Measurements from ENCODE around the gene NR6A1.

NR6A1 gene

GRCh38 chr9:124688238-124688904 is 82.7 kb downstream of the NR6A1 start:
- DNase-seq (ENCODE audit: low read depth): no peak

GRCh38 chr9:124686918-124687317 is 84.2 kb downstream of the NR6A1 start:
- no peak for DNase-seq (ENCODE audit: low read depth)

DNA sequence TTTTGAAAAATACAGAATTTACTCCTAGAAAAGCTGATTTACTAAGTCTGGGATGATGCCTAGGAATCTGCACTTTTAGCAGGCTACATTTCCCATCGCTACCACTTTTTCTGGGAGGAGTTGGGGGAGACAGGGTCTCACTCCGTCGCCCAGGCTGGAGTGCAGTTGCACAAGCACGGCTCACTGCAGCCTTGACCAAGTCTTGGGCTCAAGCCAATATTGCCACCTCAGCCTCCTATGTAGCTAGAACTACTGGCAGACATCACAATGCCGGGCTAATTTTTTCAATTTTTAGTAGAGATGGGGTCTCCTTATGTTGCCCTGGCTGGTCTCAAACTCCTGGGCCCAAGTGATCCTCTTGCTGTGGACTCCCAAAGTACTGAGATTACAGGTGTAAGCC is 85.9 kb downstream of the NR6A1 start:
- no peak for DNase-seq (ENCODE audit: low read depth)

GRCh38 chr9:124684169-124684568 is 86.9 kb downstream of the NR6A1 start:
- DNase-seq (ENCODE audit: low read depth): no peak

- DNase-seq (ENCODE audit: low read depth): no peak
Observed at GRCh38 chr9:124683043-124683442, 88.1 kb downstream of the NR6A1 start.

DNA sequence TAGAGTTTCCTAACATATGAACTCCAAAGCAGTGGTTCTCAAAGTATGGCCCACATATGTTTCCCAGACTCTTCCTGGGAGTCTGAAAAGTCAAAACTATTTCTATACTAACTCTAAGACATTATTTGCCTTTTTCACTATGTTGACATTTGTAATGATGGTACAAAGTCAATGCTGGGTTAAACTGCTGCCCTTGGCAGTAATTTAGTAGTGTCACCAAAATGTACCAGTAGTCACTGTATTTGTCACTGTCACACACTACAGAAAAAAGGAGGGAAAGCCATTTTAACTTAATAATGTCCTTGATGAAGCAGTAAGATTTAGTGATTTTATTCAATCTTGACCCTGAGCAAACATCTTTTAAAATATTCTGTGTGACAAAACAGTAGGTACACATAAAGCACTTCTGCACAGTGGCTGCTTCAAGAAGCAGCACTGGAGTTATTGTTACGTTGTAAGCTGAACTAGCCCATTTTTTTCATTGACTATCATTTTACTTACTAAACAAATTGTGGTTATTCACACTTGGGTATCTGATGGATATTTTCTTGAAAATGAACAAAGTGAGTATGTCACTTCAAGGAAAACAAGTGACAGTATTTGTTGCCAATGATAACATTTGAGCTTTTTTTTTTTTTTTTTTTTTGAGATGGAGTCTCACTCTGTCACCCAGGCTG is 90.3 kb downstream of the NR6A1 start:
- DNase-seq (ENCODE audit: low read depth): no peak

GRCh38 chr9:124680049-124680448 is 91.1 kb downstream of the NR6A1 start:
- no peak for DNase-seq (ENCODE audit: low read depth)

GRCh38 chr9:124676159-124676551 is 95.0 kb downstream of the NR6A1 start:
- DNase-seq (ENCODE audit: low read depth): no peak

DNA sequence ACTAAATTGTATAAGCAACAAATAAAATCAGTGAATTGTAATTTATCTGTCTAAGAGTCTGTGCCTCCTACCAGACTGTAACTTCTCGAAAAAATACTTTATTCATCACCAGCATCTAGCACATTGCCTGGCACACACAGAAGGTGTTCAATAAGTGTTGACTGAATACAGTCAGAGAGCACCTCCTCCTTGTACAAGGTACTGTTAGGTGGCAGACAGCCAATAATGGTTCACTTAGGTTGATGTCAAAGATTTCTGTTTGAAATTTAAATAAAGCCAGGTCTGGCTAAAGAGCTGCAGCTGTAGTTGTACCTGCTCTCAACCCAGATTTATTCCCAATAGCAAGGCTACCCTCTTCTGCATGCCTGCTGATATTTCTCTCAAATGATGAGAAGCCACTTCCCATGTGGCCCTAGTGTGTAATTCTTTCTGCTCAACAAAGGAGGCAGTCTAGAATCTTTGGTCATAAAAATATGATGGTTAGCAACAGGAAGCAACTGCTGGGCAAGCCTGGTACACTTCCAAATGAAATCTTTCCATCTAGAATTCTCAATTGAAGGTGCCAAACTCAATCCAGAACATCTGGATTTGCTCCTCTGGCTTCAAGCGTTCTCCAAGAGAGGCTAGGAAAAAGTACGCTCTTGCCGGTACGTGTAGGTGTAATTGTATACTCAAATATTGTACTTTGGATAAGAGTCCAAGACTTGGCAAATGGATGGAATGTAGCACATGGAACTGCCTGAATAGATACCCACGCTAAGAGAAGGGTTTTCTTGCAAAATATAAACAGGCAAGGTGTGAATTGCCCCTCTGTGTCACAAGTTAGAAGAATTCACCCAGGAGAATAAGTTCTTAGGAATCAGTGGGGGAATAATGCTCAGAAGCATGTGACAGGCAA is 95.6 kb downstream of the NR6A1 start:
- no peak for DNase-seq (ENCODE audit: low read depth)

GRCh38 chr9:124674651-124675050 is 96.5 kb downstream of the NR6A1 start:
- no peak for DNase-seq (ENCODE audit: low read depth)

- no peak for DNase-seq (ENCODE audit: low read depth)
Observed at GRCh38 chr9:124673063-124673462, 98.0 kb downstream of the NR6A1 start.

DNA sequence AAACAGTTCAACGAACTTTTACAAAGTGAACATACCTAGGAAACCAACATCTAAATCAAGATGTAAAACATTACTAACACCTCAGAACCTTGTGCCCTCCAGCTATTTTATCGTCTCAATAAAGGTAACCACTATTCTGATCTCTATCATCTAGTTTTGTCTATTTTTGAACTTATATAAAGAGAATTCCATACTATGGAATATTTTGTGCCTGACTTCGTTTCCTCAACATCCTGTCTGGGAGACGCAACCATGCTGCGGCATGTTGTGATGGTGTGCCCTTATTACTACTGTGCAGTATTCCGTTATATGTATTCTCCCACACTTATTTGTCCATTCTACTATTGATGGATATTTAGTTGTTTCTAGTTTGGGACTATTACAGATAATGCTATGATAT is 99.2 kb downstream of the NR6A1 start:
- no peak for DNase-seq (ENCODE audit: low read depth)

GRCh38 chr9:124666642-124667041 is 104.5 kb downstream of the NR6A1 start:
- no peak for DNase-seq (ENCODE audit: low read depth)

- no peak for DNase-seq (ENCODE audit: low read depth)
Observed at GRCh38 chr9:124665391-124666058, 105.6 kb downstream of the NR6A1 start.

DNA sequence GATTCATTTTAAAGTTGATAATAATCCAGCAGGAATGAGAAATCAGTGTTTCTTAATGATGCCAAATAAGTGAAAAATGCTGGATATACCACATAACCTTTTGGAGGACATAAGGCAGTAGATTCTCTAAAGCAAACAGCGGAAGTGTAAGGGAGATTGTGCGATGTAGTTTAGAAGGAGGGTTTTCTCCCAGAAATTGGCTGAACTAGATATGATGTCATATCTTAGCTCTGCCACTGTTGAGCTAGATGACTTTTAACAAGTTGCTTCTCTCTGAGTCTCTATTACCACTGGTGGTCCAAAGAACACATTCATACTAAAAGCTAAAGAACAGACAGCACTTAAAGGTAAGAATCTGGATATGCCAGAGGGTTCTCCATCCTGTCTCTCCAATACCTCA is 107.0 kb downstream of the NR6A1 start:
- no peak for DNase-seq (ENCODE audit: low read depth)

DNA sequence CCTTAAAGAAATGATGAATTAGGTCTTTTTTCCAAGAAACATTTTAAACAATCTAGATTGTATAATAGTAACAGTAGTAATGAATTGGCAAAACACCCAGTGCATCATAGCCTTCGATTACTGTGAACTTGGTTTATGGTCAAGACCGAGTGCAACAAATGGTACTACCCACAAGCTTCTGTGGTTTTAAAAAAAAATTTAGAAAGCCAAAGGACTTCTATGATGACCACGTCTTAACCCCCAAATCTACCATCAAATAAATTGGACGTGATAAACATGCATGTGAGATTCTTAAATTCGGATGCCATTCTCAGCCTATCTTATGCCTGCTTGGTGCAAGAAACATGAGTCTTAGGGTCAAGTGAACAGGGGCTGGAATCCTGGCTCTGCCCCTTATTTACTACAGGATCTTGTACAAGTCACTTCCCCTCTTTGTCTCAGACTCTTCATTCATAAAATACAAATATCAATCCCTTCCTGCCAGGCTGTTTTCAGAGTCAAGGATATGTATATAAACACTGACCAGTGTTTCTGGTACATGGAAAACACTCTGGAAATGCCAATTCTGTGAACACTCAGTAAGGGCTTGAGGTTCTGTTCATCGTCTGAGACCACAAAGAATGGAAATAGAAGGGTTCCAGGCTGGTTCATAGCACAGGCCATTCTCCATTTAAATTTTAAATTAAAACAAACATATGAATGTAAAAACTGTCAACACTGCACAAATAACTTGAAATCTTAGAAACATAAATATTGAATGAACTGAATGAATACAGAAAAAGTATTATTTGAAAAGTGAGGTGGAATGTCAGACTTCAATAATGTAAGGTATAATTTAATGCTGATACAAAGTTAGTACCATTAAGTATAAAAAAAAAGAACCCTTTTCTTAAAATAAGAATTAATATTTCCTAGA is 107.8 kb downstream of the NR6A1 start:
- no peak for DNase-seq (ENCODE audit: low read depth)

DNA sequence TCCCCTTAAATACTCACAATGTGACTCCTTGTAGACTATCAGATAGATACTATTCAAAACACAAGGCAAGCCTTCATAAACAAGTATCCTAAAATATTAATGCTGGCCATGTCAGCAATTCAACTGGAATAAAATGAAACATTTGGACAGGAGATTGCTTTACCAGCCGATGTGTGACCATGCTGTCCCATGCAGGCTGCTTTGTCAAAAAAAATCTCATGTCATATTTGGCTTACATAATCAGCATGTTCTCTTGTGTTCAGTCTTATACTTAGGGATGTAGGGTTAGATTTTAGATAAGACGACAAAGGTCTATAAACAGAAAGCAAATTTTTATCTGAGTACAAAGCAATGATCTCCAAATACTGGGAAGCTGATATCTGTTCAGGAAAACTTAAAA is 108.5 kb downstream of the NR6A1 start:
- no peak for DNase-seq (ENCODE audit: low read depth)

GRCh38 chr9:124661271-124661670 is 109.8 kb downstream of the NR6A1 start:
- no peak for DNase-seq (ENCODE audit: low read depth)

DNA sequence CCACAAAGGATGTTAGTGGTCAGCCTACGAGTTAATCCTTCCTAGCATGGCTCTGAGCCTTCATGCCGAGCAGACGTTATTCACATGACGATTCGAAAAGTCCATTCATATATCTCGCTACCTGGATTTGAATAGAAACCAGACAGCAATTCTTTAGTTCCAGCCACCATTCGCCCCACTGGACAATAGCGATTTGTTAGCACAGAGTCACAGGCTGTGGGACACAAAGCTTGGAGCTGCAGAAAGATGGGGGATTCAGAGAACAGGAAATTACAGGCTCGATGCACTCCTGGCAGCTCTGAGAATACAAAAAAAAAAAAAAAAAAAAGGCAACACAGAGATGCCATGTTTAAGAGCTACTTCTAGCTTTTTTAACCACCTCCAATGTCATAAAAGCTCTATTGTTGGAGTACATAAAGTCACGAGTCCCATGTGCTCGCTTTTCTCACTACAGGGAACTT is 110.7 kb downstream of the NR6A1 start:
- no peak for DNase-seq (ENCODE audit: low read depth)

DNA sequence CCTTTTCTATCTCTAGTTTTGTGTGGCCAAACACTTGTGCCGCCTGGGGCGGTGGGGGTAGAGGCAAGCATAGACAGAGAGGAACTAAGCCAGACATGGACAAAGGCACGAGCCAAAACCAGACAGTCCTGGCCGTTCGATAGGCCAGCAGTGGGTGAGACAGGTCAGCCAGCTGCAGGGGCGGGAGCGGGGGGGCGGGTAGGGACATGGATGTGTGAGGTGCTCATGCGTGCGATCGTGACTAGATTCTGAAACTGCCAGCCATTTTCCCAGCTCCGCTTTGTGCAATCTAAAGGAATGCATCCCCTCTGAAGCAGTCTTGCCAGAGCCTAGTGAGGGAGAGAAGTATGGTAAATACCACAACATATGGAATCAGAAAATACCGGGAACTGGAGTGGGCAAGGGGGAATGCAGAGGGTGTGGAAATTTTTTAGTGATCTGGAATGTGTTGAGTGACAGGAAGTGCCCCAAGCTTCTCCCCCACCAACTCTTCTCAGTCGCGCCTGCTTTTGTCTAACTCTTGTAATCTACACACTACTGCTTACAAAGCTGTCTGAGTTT is 111.9 kb downstream of the NR6A1 start:
- DNase-seq (ENCODE audit: low read depth): no peak

All from stimulated activated CD8-positive, alpha-beta memory T cell treated with anti-CD3 and anti-CD28 coated beads, Interleukin-15, amount 100 ng/mL, for 24 hours (primary cell).